HG03064 (cell line): ENCODE measurements around the gene RRAS2.
"Not testable (repeated sequence)": the region's sequence is repeated elsewhere in the genome, so short reads cannot be mapped to it uniquely, and the experiment has no call there.

Source experiments
- ATAC-seq: cut with Tn5 transposase; IDR thresholded peaks from one replicate; pipeline ENCODE4 v1.9.1; 2021; ENCODE audit warnings: low read depth; ENCODE audit not compliant: unreplicated experiment

RRAS2 gene

GRCh38 chr11:14261066-14261465 is 97.9 kb downstream of the RRAS2 start:
- no peak for ATAC-seq

- ATAC-seq: no peak
These were observed 99.1 kb downstream of the RRAS2 start for GRCh38 chr11:14259878-14260277.

GRCh38 chr11:14259186-14259784 is 99.7 kb downstream of the RRAS2 start:
- ATAC-seq: no peak

- ATAC-seq: no peak
These were observed 100.6 kb downstream of the RRAS2 start for GRCh38 chr11:14258221-14258935.

- ATAC-seq: no peak
These were observed 103.8 kb downstream of the RRAS2 start for GRCh38 chr11:14255238-14255534.

- ATAC-seq: no peak
These were observed 104.3 kb downstream of the RRAS2 start for GRCh38 chr11:14254533-14255237.

- ATAC-seq: no peak
These were observed 105.1 kb downstream of the RRAS2 start for GRCh38 chr11:14253840-14254239.

- no peak for ATAC-seq
These were observed 105.6 kb downstream of the RRAS2 start for GRCh38 chr11:14253421-14253820.

- ATAC-seq: not testable (repeated sequence)
These were observed 106.5 kb downstream of the RRAS2 start for GRCh38 chr11:14252501-14252900.

- no peak for ATAC-seq
These were observed 107.2 kb downstream of the RRAS2 start for GRCh38 chr11:14251754-14252153.

GRCh38 chr11:14249121-14249963 is 109.6 kb downstream of the RRAS2 start:
- no peak for ATAC-seq

- ATAC-seq: no peak
These were observed 110.4 kb downstream of the RRAS2 start for GRCh38 chr11:14248580-14248981.

- no peak for ATAC-seq
These were observed 113.5 kb downstream of the RRAS2 start for GRCh38 chr11:14245444-14245843.

GRCh38 chr11:14244926-14245325 is 114.1 kb downstream of the RRAS2 start:
- ATAC-seq: no peak

- ATAC-seq: no peak
These were observed 116.2 kb downstream of the RRAS2 start for GRCh38 chr11:14242733-14243132.

GRCh38 chr11:14242187-14242586 is 116.8 kb downstream of the RRAS2 start:
- no peak for ATAC-seq

GRCh38 chr11:14240951-14241350 is 118.0 kb downstream of the RRAS2 start:
- ATAC-seq: no peak

GRCh38 chr11:14240221-14240620 is 118.8 kb downstream of the RRAS2 start:
- ATAC-seq: no peak

- peak; percentile 97 for ATAC-seq
These were observed 121.5 kb downstream of the RRAS2 start for GRCh38 chr11:14237444-14237961.

GRCh38 chr11:14235701-14236100 is 123.3 kb downstream of the RRAS2 start:
- no peak for ATAC-seq

- no peak for ATAC-seq
These were observed 124.5 kb downstream of the RRAS2 start for GRCh38 chr11:14234446-14234845.
